Pancreas (tissue), 10 donors: Measurements from ENCODE around the gene FOXJ1. TPM values are rescaled to one million over a fixed set of nuclear protein-coding genes. Genes with fewer than 3 reads are reported as not detected.
A peak's percentile ranks its signal among the peaks of the same experiment; 100 is the strongest.

Source experiments
- ATAC-seq, 4 donors: fragments of 200-7000 bp; cut with Tn5 transposase; one replicate each; pipeline versions ENCODE4 v1.8.0 to v1.9.1; 2020; ENCODE audit warnings: mild to moderate bottlenecking in 4 of 4, moderate library complexity in 4 of 4
- DNase-seq, 6 donors: peaks; one replicate each; pipeline ENCODE4 v3.0.0-alpha.2; 2020
- FAIRE-seq: peaks from 2 replicates; lab custom pipeline; 2012; peaks lifted over from hg19 to GRCh38; lab: Jason Lieb, UNC
- H3K27ac ChIP-seq, 4 donors: fragments of 200-600 bp; sonication (generic); 1 replicate in 3 of 4; 2 replicates in 1 of 4; pipeline versions ENCODE4 v1.5.0 to v1.8.0; 2020
- H3K27me3 ChIP-seq, 4 donors: fragments of 200-600 bp; one replicate each; pipeline ENCODE4 v1.8.0; 2021
- H3K36me3 ChIP-seq, 3 donors: fragments of 200-600 bp; sonication (generic) in 1 of 3; one replicate each; pipeline versions ENCODE4 v1.5.0 to v1.8.0; 2020 to 2021
- H3K4me1 ChIP-seq, 3 donors: fragments of 200-600 bp; one replicate each; pipeline ENCODE4 v1.8.0; 2021
- H3K4me3 ChIP-seq, 4 donors: fragments of 200-600 bp; sonication (generic) in 2 of 4; one replicate each; pipeline versions ENCODE4 v1.5.0 to v1.8.0; 2020 to 2021
- H3K9me3 ChIP-seq, 4 donors: fragments of 200-600 bp; one replicate each; pipeline ENCODE4 v1.8.0; 2021
- WGBS, 2 donors: extraction: QIAGEN DNeasy Blood & Tissue Kit; methylation state at CpG; one replicate each; pipeline ENCODE4 v1.1.7; 2013; 5-methylcytosine and 5-hydroxymethylcytosine counted together
- intact Hi-C, 3 donors: fragments of 100-400 bp; cut with DNase I; formaldehyde crosslinking; loops; one replicate each; pipeline versions ENCODE4 v1.11.1 to v1.14.2; 2022
- polyA plus RNA-seq, 2 donors: library from polyadenylated mRNA; stranded (reverse); fragments of 200-250 nt; gene quantifications; one replicate each; pipeline ENCODE4 v1.2.3, GENCODE V29; 2013
- total RNA-seq, 6 donors: library from RNA; stranded (reverse); fragmentation: NEBNext Ultra II Directional in 4 of 6; extraction: Animal tissue kit (Norgen Biotek cat#: 25700) in 4 of 6; gene quantifications; one replicate each; pipeline versions ENCODE4 v1.2.1 to v1.2.4, GENCODE V29; 2021 to 2023
- TF ChIP-seq, protein P1 (sequence below), 4 donors: fragments of 200-600 bp; sonication (generic) in 3 of 4; IDR thresholded peaks; one replicate each; pipeline versions ENCODE4 v1.5.0 to v1.8.0; 2021; ENCODE audit warnings: antibody characterized with exemption in 4 of 4
- donor health status: healthy with polysubstance abuse.
- donor health status: DM: no; HTN: no; CAD: no; lungs with moderate emphysema.
- donor health status: DM: no; HTN: no; CAD: no.
- donor health status: control.
- donor health status: control.
- donor health status: Bipolar disorder and iron deficiency.
- donor health status: DM: yes; HTN: yes; CAD: no.
- donor health status: DM: no; HTN: no; CAD: no.
- donor health status: DM: no; HTN: no; CAD: no.
- donor health status: DM: yes; HTN: yes; CAD: no.

FOXJ1 gene
- total and polyA plus RNA-seq, 8 donors: 0.14 to 5.7 (median 0.64) TPM

DNA sequence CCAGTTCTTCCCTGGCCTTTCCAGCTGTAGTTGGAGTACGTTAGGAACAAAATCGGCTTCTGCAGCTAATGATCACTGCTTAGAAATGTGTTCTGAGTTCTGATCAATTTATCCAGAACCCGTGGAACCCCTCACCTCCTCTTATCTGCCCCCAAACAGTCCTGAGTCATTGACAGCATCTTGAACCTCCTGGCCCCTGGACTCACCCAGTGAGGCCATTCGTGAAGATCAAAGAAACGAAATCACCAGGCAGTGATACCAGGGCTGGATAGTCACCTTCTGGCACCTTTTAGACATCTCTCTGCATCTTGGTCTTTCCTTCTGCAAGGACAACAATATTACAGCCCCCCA is 20.4 kb downstream of the FOXJ1 start:
- no peaks in the 10 kb centered on the region for H3K9me3 ChIP-seq
- DNase-seq (no peak), ATAC-seq (no peak), FAIRE-seq (no peak)
- H3K4me3 ChIP-seq: no peak overlapping the region
- H3K27me3 ChIP-seq: no peaks in the 10 kb centered on the region
- H3K36me3 ChIP-seq: no peaks in the 10 kb centered on the region
- H3K27ac ChIP-seq: no peak overlapping the region
- intact Hi-C loops: loop anchor here in 2 of 3 donors (5.0 kb wide), 2 partner anchors 157 to 162 kb away; no protein-coding TSS in a partner anchor
- H3K4me1 ChIP-seq: peaks cover 0 to 4% (median 0%) of the 10 kb centered on the region in 3 donors
- whole genome bisulfite sequencing, 2 donors: 79 to 85% methylated on average over 5 of the region's 5 CpGs
- TF ChIP-seq, protein P1, sequence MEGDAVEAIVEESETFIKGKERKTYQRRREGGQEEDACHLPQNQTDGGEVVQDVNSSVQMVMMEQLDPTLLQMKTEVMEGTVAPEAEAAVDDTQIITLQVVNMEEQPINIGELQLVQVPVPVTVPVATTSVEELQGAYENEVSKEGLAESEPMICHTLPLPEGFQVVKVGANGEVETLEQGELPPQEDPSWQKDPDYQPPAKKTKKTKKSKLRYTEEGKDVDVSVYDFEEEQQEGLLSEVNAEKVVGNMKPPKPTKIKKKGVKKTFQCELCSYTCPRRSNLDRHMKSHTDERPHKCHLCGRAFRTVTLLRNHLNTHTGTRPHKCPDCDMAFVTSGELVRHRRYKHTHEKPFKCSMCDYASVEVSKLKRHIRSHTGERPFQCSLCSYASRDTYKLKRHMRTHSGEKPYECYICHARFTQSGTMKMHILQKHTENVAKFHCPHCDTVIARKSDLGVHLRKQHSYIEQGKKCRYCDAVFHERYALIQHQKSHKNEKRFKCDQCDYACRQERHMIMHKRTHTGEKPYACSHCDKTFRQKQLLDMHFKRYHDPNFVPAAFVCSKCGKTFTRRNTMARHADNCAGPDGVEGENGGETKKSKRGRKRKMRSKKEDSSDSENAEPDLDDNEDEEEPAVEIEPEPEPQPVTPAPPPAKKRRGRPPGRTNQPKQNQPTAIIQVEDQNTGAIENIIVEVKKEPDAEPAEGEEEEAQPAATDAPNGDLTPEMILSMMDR (IDR thresholded peaks at IDR 0.05): no peak

DNA sequence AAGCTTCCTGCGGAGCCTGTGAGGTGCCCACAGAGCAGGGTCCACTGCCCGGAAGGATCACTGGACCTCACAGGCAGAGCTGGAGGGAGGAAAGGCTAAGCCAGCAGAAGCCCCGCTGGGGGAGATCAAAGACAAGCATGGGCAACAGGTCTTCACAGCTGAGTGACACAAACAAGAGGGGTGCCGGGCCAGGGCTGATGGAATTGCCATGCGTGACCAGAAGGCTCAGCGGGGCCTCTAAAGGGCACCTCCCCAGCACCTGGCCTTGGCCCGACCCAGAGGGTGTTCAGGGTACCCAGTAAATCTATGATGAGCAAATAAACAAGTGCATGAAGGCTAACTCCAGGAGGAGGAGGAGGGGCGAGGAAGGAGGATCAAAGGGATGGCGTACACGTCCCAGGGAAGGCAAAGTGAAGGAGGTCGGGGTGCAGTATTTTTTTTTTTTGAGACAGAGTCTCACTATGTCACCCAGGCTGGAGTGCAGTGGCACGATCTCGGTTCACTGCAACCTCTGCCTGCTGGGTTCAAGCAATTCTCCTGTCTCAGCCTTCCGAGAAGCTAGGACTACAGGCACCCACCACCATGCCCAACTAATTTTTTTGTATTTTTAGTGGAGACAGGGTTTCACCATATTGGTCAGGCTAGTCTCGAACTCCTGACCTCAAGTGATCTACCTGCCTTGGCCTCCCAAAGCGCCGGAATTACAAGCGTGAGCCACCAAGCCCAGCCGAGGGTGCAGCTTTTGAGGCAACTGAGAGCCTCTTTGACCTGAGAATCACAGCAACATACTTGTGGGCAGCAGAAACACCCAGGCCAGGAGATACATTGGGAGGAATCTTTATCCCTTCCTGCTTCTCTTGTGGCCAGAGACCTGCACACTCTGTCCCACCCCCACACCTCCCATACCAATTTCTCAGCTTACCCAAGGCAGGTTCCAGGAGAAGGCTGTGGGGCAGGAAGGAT is 21.4 kb downstream of the FOXJ1 start:
- Histone ChIP-seq H3K4me3 (no peak overlapping the region), H3K27ac (no peak overlapping the region), H3K9me3 (no peaks in the 10 kb centered on the region), H3K36me3 (no peaks in the 10 kb centered on the region), H3K4me1 (peaks cover 0 to 4% (median 0%) of the 10 kb centered on the region in 3 donors), H3K27me3 (no peaks in the 10 kb centered on the region)
- no peak for FAIRE-seq
- DNase-seq: peak in 1 of 6 donors; percentile 52
- TF ChIP-seq, protein P1 (IDR thresholded peaks at IDR 0.05): no peak
- no peak for ATAC-seq
- intact Hi-C loops: loop anchor here in 2 of 3 donors (5.0 kb wide), 3 partner anchors 33 to 163 kb away; no protein-coding TSS in a partner anchor
- 77 to 79% methylated on average over 19 of the region's 19 CpGs for WGBS, 2 donors

DNA sequence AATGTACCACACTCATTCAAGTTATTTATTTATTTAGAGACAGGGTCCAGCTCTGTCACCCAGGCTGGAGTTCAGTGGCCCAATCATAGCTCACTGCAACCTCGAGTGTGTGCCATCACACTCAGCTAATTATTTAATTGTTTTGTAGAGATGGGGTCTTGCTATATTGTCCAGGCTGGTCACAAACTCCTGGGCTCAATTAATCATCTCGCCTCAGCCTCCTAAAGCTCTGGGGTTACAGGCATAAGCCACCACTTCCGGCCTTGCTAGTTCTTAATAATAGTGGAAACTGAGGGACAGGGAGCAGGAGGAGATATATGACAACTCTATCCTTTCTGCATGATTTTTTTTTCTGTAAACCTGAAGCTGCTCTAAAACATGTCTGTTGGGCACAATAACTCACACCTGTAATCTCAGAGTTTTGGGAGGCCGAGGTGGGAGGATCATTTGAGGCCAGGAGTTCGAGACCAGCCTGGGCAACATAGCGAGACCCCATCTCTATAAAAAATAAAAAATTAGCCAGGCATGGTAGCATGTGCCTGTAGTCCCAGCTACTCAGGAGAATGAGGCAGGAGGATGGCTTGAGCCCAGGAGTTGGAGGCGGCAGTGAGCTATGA is 25.8 kb downstream of the FOXJ1 start:
- WGBS, 2 donors: 82 to 88% methylated on average over 7 of the region's 7 CpGs
- TF ChIP-seq, protein P1 (IDR thresholded peaks at IDR 0.05): no peak
- intact Hi-C loops: loop anchor here in 1 of 3 donors (5.0 kb wide), 1 partner anchor 37 kb away; no protein-coding TSS in a partner anchor
- ATAC-seq: no peak
- H3K27me3 ChIP-seq: no peaks in the 10 kb centered on the region
- no peaks in the 10 kb centered on the region for H3K4me1 ChIP-seq
- no peaks in the 10 kb centered on the region for H3K36me3 ChIP-seq
- FAIRE-seq: no peak
- no peak overlapping the region for H3K27ac ChIP-seq
- H3K9me3 ChIP-seq: no peaks in the 10 kb centered on the region
- DNase-seq: no peak
- H3K4me3 ChIP-seq: no peak overlapping the region

DNA sequence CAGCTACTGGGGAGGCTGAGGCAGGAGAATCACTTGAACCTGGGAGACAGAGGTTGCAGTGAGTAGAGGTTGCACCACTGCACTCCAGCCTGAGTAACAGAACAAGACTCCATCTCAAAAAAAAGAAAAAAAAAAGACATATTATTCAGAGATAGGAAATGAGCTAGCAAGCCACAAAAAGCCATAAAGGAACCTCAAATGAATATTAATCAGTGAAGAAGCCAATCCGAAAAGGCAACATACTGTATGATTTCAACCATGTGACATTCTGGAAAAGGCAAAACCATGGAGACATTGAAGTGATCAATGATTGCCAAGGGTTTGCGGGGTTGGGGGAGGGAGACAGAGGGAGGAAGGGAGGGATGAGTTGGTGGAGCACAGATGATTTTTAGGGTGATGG is 29.1 kb downstream of the FOXJ1 start:
- H3K4me1 ChIP-seq: no peaks in the 10 kb centered on the region
- ATAC-seq: no peak
- no peaks in the 10 kb centered on the region for H3K36me3 ChIP-seq
- no peak overlapping the region for H3K4me3 ChIP-seq
- WGBS, 2 donors: 71 to 73% methylated on average over 2 of the region's 2 CpGs
- intact Hi-C loops: no loop called here
- no peak overlapping the region for H3K27ac ChIP-seq
- H3K9me3 ChIP-seq: no peaks in the 10 kb centered on the region
- no peak for DNase-seq
- TF ChIP-seq, protein P1 (IDR thresholded peaks at IDR 0.05): no peak
- no peaks in the 10 kb centered on the region for H3K27me3 ChIP-seq
- no peak for FAIRE-seq
